Duodenal mucosa (tissue), 2 donors: ENCODE data around the gene PPP1R37.

Source experiments
- H3K27ac ChIP-seq: one replicate; pipeline ENCODE4 v1.7.0; 2013; ENCODE audit warnings: low read depth, low read length
- H3K27me3 ChIP-seq, 2 donors: one replicate each; pipeline ENCODE4 v1.7.0; 2013; ENCODE audit warnings: low read length in 2 of 2, control low read depth in 1 of 2; ENCODE audit not compliant: insufficient read depth in 2 of 2, control insufficient read depth in 1 of 2
- H3K36me3 ChIP-seq, 2 donors: one replicate each; pipeline ENCODE4 v1.7.0; 2013; ENCODE audit warnings: low read length in 2 of 2, control low read depth in 1 of 2; ENCODE audit not compliant: insufficient read depth in 2 of 2, control insufficient read depth in 1 of 2
- H3K4me1 ChIP-seq, 2 donors: one replicate each; pipeline ENCODE4 v1.7.0; 2013; ENCODE audit warnings: low read length in 2 of 2, control low read depth in 1 of 2; ENCODE audit not compliant: insufficient read depth in 2 of 2, control insufficient read depth in 1 of 2
- H3K4me3 ChIP-seq, 2 donors: one replicate each; pipeline ENCODE4 v1.7.0; 2013; ENCODE audit warnings: low read length in 2 of 2, low read depth in 1 of 2
- H3K9ac ChIP-seq, 2 donors: one replicate each; pipeline ENCODE4 v1.7.0; 2013; ENCODE audit warnings: low read length in 2 of 2, low read depth in 1 of 2
- H3K9me3 ChIP-seq, 2 donors: one replicate each; pipeline ENCODE4 v1.7.0; 2013; ENCODE audit warnings: low read length in 2 of 2, control low read depth in 1 of 2; ENCODE audit not compliant: control insufficient read depth in 1 of 2

The PPP1R37 gene, protein sequence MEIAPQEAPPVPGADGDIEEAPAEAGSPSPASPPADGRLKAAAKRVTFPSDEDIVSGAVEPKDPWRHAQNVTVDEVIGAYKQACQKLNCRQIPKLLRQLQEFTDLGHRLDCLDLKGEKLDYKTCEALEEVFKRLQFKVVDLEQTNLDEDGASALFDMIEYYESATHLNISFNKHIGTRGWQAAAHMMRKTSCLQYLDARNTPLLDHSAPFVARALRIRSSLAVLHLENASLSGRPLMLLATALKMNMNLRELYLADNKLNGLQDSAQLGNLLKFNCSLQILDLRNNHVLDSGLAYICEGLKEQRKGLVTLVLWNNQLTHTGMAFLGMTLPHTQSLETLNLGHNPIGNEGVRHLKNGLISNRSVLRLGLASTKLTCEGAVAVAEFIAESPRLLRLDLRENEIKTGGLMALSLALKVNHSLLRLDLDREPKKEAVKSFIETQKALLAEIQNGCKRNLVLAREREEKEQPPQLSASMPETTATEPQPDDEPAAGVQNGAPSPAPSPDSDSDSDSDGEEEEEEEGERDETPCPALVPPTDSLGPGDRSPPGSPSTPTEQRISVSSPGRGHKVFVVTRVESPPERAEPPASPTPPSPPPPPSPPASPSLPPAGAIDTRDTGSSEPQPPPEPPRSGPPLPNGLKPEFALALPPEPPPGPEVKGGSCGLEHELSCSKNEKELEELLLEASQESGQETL

DNA sequence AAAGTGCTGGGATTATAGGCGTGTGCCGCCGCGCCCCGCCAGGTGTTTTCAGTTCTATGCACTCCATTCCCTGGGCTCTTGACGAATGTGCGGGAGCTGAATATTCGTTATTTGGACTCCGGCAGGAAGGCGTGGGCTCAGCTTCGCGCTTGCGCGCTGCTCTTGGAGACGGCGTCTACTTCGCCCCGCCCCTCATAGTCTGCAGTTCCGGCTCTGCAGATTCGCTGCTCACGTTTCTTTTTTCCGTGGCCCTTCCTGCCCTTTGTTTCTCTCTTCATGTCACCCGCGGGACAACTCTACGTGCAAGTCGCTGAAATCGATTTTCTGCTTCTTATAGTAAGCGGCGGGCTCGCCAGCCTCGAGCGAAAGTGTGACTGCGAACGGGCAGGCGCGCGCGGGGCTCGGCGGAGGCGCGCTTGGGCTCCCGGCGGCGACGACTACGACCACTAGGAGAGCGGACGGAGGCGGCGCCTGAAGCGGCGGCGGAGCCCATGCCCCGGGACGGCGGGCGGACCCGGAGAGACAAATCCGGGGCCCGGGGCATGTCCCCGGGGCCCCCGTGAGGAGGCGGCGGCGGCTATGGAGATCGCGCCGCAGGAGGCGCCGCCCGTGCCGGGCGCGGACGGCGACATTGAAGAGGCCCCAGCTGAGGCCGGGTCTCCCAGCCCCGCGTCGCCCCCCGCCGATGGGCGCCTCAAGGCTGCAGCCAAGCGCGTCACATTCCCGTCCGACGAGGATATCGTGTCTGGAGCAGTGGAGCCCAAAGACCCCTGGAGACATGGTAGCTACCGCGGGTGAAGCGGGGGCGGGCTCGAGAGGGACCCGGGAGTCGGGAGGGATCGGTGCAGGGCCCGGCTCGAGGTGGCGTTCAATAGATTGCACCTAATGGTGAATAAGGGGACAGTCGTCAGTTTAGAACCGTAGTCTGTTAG lies at the start of gene PPP1R37:
PPP1R37 (plus strand) TSS at position 433 of the 932 bp plus-strand sequence; CDS start at position 580, 147 bp downstream.
- H3K9ac ChIP-seq = peak within 1 kb of the TSS; percentile 85

DNA sequence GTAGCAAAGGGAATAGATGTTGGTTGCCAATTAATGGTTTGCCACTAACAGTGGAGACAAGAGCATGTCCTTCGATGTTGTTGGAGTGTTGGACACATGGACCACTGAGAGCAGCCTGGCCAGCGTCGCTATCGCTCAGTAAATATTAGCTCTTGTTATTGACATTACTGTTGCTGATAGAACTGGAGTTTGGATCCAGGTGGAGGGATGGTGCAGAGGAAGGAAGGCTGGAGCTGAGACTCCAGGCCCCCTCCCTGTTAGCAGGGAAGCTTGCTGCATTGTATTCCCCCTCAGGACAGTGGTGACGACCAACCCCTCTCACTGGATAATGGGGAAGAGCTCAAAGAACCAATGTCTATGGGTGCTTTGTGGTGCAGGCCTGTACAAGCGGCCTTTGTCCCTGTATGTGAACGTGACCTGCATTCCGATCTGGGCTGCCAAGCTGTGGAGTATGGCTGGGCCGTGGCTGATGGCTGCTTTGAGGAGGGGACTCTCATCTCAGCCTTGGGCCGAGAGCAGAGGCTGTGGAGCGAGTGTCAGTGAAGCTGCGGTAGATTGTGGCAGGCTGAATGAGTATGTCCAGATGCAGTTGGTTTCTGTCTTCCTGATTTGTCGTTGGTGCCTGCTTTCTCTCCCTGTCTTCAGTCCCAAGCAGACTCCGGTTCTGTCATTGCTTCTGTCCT lies 47.2 kb upstream of the PPP1R37 start:
- Histone ChIP-seq H3K36me3 (peaks cover 10 to 48% of the 10 kb centered on the region in 2 donors), H3K4me3 (peak overlapping the region in 1 of 2 donors; percentile 50), H3K27ac (peak overlapping the region; percentile 59), H3K9ac (peak overlapping the region; percentile 8 to 33), H3K27me3 (no peaks in the 10 kb centered on the region), H3K4me1 (peaks cover 21 to 45% of the 10 kb centered on the region in 2 donors), H3K9me3 (no peaks in the 10 kb centered on the region)

More for the DNA sequence above, at the start of gene PPP1R37:
- no peaks in the 10 kb centered on the region for H3K9me3 ChIP-seq
- peak within 1 kb of the TSS; percentile 94 to 98 for H3K4me3 ChIP-seq
- H3K4me1 ChIP-seq = peaks cover 46 to 71% of the 10 kb centered on the region in 2 donors
- peak within 1 kb of the TSS; percentile 95 for H3K27ac ChIP-seq
- H3K36me3 ChIP-seq = peaks cover 0 to 4% of the 10 kb centered on the region in 2 donors
- no peaks in the 10 kb centered on the region for H3K27me3 ChIP-seq

DNA sequence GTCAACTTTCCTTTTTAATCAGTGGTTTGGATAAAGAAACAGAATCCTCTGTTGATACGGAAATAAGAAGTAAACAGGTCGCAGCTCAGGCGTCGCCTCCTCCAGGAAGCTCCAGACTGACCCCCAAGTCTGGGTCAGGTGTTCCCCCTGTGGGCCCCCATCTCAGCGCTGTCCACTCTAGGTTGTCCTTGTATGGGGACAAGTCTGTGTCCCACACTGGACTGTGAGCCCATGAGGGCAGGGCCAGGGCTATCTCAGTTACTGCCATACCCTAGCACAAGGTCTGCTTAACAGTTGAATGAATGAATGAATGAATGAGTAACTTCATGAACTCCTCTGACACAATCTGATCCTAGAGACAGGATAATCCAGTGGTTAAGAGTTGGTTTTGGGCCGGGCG lies 46.6 kb upstream of the PPP1R37 start:
- H3K27ac ChIP-seq = no peak overlapping the region
- no peaks in the 10 kb centered on the region for H3K9me3 ChIP-seq
- peak overlapping the region in 1 of 2 donors; percentile 50 for H3K4me3 ChIP-seq
- H3K36me3 ChIP-seq = peaks cover 10 to 46% of the 10 kb centered on the region in 2 donors
- H3K9ac ChIP-seq = peak overlapping the region in 1 of 2 donors; percentile 33
- peaks cover 24 to 41% of the 10 kb centered on the region in 2 donors for H3K4me1 ChIP-seq
- H3K27me3 ChIP-seq = no peaks in the 10 kb centered on the region

DNA sequence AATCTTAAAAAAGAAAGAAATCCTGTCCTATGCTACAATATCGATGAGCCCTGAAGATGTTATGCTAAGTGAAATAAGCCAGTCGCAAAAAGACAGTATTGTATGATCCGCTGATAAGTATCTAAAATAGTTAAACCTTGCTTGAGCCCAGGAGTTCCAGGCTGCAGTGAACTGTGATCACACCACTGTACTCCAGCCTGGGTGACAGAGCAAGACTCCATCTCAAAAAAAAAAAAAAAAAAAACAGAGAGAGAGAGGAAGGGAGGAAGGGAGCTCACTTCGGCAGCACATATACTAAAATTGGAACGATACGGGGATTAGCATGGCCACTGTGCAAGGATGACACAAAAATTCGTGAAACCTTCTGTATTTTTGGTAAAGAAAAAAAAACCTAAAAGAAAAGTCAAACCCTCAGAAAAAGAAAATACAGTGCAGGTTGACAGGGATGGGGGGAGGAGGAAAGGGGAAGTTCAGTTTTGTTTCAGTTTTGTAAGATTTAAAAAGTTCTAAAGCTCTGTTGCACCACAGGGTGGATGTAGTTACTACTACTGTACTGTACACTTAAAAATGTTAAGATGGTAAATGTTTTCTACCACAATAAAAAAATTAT lies 45.7 kb upstream of the PPP1R37 start:
- Histone ChIP-seq H3K27ac (no peak overlapping the region), H3K4me1 (peaks cover 24 to 32% of the 10 kb centered on the region in 2 donors), H3K36me3 (peaks cover 10 to 37% of the 10 kb centered on the region in 2 donors), H3K9me3 (no peaks in the 10 kb centered on the region), H3K27me3 (no peaks in the 10 kb centered on the region), H3K9ac (no peak overlapping the region), H3K4me3 (peak overlapping the region in 1 of 2 donors; percentile 11)

DNA sequence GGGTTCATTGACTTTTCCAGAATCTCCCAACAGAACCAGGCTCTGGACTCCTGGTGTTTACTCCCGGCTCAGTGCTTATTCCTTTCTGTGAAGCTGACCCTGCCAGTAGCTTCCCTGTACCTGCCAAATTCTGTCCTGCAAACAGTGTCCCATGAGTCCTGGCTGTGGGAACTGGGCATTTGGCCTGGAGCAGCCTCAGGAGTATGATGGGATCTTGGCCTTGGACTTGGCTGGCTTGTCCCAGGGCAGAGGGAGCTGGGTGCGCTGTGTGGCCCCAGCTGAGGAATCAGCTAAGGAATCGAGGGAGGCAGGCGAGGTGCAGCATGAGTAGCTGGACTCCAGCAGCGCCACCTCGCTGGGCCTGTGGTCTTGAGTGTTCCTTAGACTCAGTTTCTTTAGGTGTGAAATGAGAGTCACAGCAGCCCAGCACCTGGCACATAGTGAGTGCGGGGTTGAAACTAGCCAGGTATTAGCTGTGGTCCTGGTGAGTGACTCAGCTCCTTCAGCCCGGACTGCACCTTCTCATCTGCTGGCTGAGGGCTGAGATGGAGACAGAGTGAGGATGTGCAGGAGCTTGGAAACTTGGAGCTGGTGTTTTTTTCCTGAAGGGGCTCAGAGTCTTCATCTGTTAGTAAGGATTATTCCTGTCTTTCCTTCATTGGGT lies 43.8 kb upstream of the PPP1R37 start:
- Histone ChIP-seq H3K4me1 (peaks cover 24 to 32% of the 10 kb centered on the region in 2 donors), H3K27ac (no peak overlapping the region), H3K9me3 (no peaks in the 10 kb centered on the region), H3K9ac (no peak overlapping the region), H3K27me3 (no peaks in the 10 kb centered on the region), H3K36me3 (peaks cover 18 to 46% of the 10 kb centered on the region in 2 donors), H3K4me3 (no peak overlapping the region)

DNA sequence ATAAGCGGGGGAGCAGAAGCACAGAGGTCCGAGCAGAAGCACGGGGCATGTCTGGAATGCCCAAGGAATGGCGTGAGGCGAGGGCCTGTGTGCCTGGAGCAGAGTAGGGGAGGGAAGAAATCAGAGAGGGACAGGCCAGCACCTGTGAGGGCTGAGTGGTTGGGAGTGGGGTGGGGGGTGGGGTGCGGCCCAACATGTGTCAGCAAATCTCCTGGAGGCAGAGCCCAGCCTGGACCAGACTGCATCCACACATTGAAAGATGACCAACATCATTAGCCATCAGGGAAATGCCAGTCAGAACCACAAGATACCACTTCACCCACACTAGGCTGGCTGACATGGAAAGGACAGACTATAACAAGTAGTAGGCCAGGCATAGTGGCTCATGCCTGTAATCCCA lies 42.9 kb upstream of the PPP1R37 start:
- no peaks in the 10 kb centered on the region for H3K27me3 ChIP-seq
- H3K36me3 ChIP-seq = peaks cover 24 to 46% of the 10 kb centered on the region in 2 donors
- no peak overlapping the region for H3K4me3 ChIP-seq
- no peaks in the 10 kb centered on the region for H3K9me3 ChIP-seq
- H3K27ac ChIP-seq = no peak overlapping the region
- H3K9ac ChIP-seq = no peak overlapping the region
- peaks cover 19 to 26% of the 10 kb centered on the region in 2 donors for H3K4me1 ChIP-seq

DNA sequence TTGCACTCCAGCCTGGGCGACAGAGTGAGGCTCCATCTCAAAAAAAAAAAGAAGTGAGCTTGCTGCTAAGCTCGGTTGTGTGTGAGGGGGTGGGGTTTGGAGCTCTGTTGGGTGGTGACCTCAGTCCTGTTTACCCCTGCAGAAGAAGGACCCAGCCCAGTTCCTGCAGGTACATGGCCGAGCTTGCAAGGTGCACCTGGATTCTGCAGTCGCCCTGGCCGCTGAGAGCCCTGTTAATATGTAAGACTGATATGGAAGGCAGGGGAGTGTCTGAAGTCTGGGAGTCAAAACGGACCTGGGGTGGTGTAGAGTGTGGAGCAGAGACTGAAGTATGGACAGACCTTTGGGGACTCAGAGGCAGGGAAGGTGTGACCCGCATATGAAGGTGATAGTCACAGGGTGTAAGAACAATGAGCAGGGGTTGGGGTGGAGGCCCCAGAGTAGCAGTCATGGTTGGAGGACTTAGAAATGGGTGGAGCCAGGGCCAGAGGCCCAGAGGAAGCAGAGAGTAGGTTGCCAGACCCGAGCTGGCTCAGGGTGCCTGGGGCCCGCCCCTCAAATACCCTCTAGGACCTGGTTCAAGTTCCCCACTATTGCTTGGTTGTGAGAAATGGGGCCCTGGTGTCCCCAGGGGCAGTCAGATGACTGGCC lies 40.9 kb upstream of the PPP1R37 start:
- H3K4me1 ChIP-seq = peaks cover 3 to 6% of the 10 kb centered on the region in 2 donors
- peaks cover 25 to 50% of the 10 kb centered on the region in 2 donors for H3K36me3 ChIP-seq
- H3K27me3 ChIP-seq = no peaks in the 10 kb centered on the region
- no peak overlapping the region for H3K27ac ChIP-seq
- H3K9me3 ChIP-seq = no peaks in the 10 kb centered on the region
- H3K9ac ChIP-seq = peak overlapping the region in 1 of 2 donors; percentile 24
- H3K4me3 ChIP-seq = no peak overlapping the region

DNA sequence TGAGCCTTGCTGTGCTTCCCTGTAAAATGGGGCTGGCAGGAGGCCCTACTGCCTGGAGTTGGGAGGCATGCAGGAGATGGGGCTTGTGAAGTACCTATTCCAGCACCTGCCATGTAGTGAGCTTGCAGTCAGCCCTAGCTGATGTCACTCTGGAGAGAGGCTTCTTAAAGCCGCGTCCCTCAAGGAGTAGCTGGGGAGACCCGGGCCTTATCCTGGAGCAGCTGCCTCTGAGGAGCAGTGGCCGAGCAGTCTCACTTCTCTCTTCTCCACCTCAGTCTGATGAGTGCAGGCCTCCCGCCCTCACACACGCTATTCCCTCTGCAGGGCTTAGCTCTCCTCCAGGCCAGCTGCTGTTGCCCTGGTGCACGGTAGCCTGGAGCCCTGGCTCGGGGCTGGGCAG lies 36.1 kb upstream of the PPP1R37 start:
- Histone ChIP-seq H3K4me1 (no peaks in the 10 kb centered on the region), H3K9me3 (no peaks in the 10 kb centered on the region), H3K36me3 (peaks cover 59 to 93% of the 10 kb centered on the region in 2 donors), H3K27me3 (no peaks in the 10 kb centered on the region), H3K27ac (no peak overlapping the region), H3K4me3 (no peak overlapping the region), H3K9ac (no peak overlapping the region)
